Kidney (tissue), 14 donors: ENCODE measurements around the gene FBXL17. TPM values are rescaled to one million over a fixed set of nuclear protein-coding genes. Genes with fewer than 3 reads are reported as not detected.
A peak's percentile ranks its signal among the peaks of the same experiment; 100 is the strongest.

Source experiments
- DNase-seq, 5 donors: peaks; one replicate each; pipeline ENCODE4 v3.0.0-alpha.2; 2013 to 2020
- FAIRE-seq: peaks from 2 replicates; lab custom pipeline; 2012; peaks lifted over from hg19 to GRCh38; lab: Jason Lieb, UNC
- H3K27ac ChIP-seq, 2 donors: one replicate each; pipeline ENCODE4 v1.7.0; 2013; ENCODE audit warnings: low read depth in 2 of 2, low read length in 2 of 2, inconsistent platforms in 1 of 2
- H3K27me3 ChIP-seq: one replicate; pipeline ENCODE4 v1.7.1; 2013; ENCODE audit warnings: low read length, inconsistent platforms; ENCODE audit not compliant: control insufficient read depth, insufficient read depth
- H3K36me3 ChIP-seq, 3 donors: one replicate each; pipeline versions ENCODE4 v1.7.0 to v1.7.1; 2013; ENCODE audit warnings: low read length in 3 of 3, control low read depth in 1 of 3, inconsistent platforms in 1 of 3; ENCODE audit not compliant: insufficient read depth in 3 of 3, control insufficient read depth in 2 of 3
- H3K4me1 ChIP-seq, 3 donors: one replicate each; pipeline versions ENCODE4 v1.7.0 to v1.7.1; 2013; ENCODE audit warnings: low read length in 3 of 3, inconsistent platforms in 1 of 3, low read depth in 1 of 3; ENCODE audit not compliant: control insufficient read depth in 2 of 3, insufficient read depth in 2 of 3
- H3K4me3 ChIP-seq, 3 donors: one replicate each; pipeline versions ENCODE4 v1.7.0 to v1.8.1; 2013; ENCODE audit warnings: low read length in 3 of 3, control low read depth in 1 of 3, inconsistent platforms in 1 of 3
- H3K9ac ChIP-seq, 3 donors: one replicate each; pipeline versions ENCODE4 v1.7.0 to v1.7.1; 2013; ENCODE audit warnings: low read length in 3 of 3, control low read depth in 1 of 3, inconsistent platforms in 1 of 3
- H3K9me3 ChIP-seq, 3 donors: one replicate each; pipeline versions ENCODE4 v1.7.0 to v1.7.1; 2013; ENCODE audit warnings: low read length in 3 of 3, control low read depth in 1 of 3, inconsistent platforms in 1 of 3; ENCODE audit not compliant: control insufficient read depth in 2 of 3, insufficient read depth in 1 of 3
- CTCF ChIP-seq: IDR thresholded peaks from 3 replicates; pipeline ENCODE4 v1.5.1; 2012; ENCODE audit warnings: mild to moderate bottlenecking, moderate library complexity, borderline replicate concordance; ENCODE audit not compliant: insufficient read depth; ENCODE audit errors: extremely low read depth
- intact Hi-C: fragments of 100-400 bp; cut with DNase I; formaldehyde crosslinking; loops from one replicate; pipeline ENCODE4 v1.11.1; 2022
- polyA plus RNA-seq: library from polyadenylated mRNA; stranded (reverse); fragments of 350-450 nt; fragmentation: Illumina TruSeq; extraction: RNeasy Lipid Tissue Mini Kit (QIAGEN cat#74804); gene quantifications from one replicate; pipeline ENCODE4 v1.2.3, GENCODE V29; 2014; ENCODE audit warnings: low read depth, low replicate concordance; ENCODE audit not compliant: insufficient read depth
- total RNA-seq: library from RNA; stranded (reverse); fragmentation: NEBNext Ultra II Directional; extraction: Animal tissue kit (Norgen Biotek cat#: 25700); gene quantifications from one replicate; pipeline ENCODE4 v1.2.1, GENCODE V29; 2021
- donor health status: control.
- donor health status: control.
- donor health status: control.
- donor health status: control.
- donor health status: control.
- donor health status: DM: yes; HTN: yes; CAD: no.
- donor health status: Normal renal cell carcinoma (clear cell type).

The FBXL17 gene
- total and polyA plus RNA-seq, 2 donors from 2014 or later, result 11.7 to 26.5 TPM

- Histone ChIP-seq H3K27me3 (no peaks in the 10 kb centered on the region), H3K4me1 (peaks cover 0 to 6% (median 4%) of the 10 kb centered on the region in 3 donors), H3K9me3 (no peaks in the 10 kb centered on the region), H3K4me3 (peak overlapping the region; percentile 65 to 89 (median 80)), H3K36me3 (no peaks in the 10 kb centered on the region), H3K27ac (peak overlapping the region; percentile 96 to 97), H3K9ac (peak overlapping the region; percentile 1 to 74 (median 56))
- DNase-seq, result peak in 1 of 5 donors; percentile 50
- intact Hi-C loops, result no loop called here
- TF ChIP-seq CTCF, result no peak
- FAIRE-seq, result no peak
Observed at GRCh38 chr5:108382784-108383330, 959 bp upstream of the FBXL17 start.

GRCh38 chr5:108381350-108381953 lies 446 bp downstream of the FBXL17 start:
- intact Hi-C loops, result no loop called here
- DNase-seq, result peak; percentile 77 to 95 (median 86)
- FAIRE-seq, result no peak

GRCh38 chr5:108380531-108381349 lies 1.2 kb downstream of the FBXL17 start:
- DNase-seq (peak; percentile 76 to 91 (median 88)), FAIRE-seq (no peak)
- peak overlapping the region; percentile 37 to 82 (median 41) for H3K9ac ChIP-seq
- peak overlapping the region; percentile 65 to 89 (median 77) for H3K4me3 ChIP-seq
- peaks cover 0 to 6% (median 3%) of the 10 kb centered on the region in 3 donors for H3K9me3 ChIP-seq
- H3K27me3 ChIP-seq, result no peaks in the 10 kb centered on the region
- H3K36me3 ChIP-seq, result no peaks in the 10 kb centered on the region
- peak overlapping the region; percentile 96 to 97 for H3K27ac ChIP-seq
- intact Hi-C loops, result no loop called here
- no peak for TF ChIP-seq CTCF
- peaks cover 0 to 6% (median 4%) of the 10 kb centered on the region in 3 donors for H3K4me1 ChIP-seq

More at GRCh38 chr5:108381350-108381953, 446 bp downstream of the FBXL17 start:
- peak overlapping the region; percentile 40 to 89 (median 65) for H3K4me3 ChIP-seq
- H3K36me3 ChIP-seq, result no peaks in the 10 kb centered on the region
- peak overlapping the region; percentile 96 to 97 for H3K27ac ChIP-seq
- H3K27me3 ChIP-seq, result no peaks in the 10 kb centered on the region
- H3K4me1 ChIP-seq, result peaks cover 0 to 6% (median 4%) of the 10 kb centered on the region in 3 donors
- H3K9me3 ChIP-seq, result no peaks in the 10 kb centered on the region
- peak overlapping the region; percentile 40 to 94 (median 74) for H3K9ac ChIP-seq
- no peak for TF ChIP-seq CTCF
